ENCODE results near the gene KCNK10. TPM values are rescaled to one million over a fixed set of nuclear protein-coding genes. Genes with fewer than 3 reads are reported as not detected.

KCNK10 gene
- total RNA-seq, 3 donors from 2014 or later: not detected

DNA sequence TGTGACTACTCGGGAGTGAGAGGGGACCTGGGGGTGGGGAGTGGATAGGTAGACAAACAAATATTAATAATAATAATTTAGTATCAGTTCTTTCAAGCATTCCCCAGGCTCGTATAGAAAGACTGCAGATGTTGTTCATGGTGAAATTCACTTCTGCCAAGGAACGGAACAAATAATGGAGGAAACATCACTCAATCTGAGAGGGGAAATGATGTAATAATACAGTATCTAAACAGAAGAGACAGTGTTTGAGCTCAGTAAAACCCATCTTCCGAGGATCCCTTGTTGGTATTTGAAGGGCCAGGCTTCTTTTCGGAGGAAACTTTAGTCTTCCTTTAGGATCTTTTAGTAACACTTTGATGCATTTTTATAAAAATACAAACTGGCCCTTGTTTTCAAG lies 114.2 kb downstream of the KCNK10 start:
- H3K4me1 Mint-ChIP-seq (ENCODE audit: low read depth): no peaks in the 10 kb centered on the region
- no peaks in the 10 kb centered on the region for H3K36me3 Mint-ChIP-seq (ENCODE audit: insufficient read depth)
- DNase-seq (no peak), ATAC-seq (no peak)
- peaks cover 22% of the 10 kb centered on the region for H3K27me3 Mint-ChIP-seq (ENCODE audit: low read depth)
- H3K4me3 Mint-ChIP-seq: no peak overlapping the region
- H3K9me3 Mint-ChIP-seq: no peaks in the 10 kb centered on the region

- ATAC-seq: no peak
- no peak overlapping the region for H3K4me3 Mint-ChIP-seq
- H3K9me3 Mint-ChIP-seq: no peaks in the 10 kb centered on the region
- H3K27me3 Mint-ChIP-seq (ENCODE audit: low read depth): peaks cover 18% of the 10 kb centered on the region
- H3K4me1 Mint-ChIP-seq (ENCODE audit: low read depth): no peaks in the 10 kb centered on the region
- DNase-seq: no peak
- H3K36me3 Mint-ChIP-seq (ENCODE audit: insufficient read depth): no peaks in the 10 kb centered on the region
Observed at GRCh38 chr14:88204221-88204620, 118.8 kb downstream of the KCNK10 start.

DNA sequence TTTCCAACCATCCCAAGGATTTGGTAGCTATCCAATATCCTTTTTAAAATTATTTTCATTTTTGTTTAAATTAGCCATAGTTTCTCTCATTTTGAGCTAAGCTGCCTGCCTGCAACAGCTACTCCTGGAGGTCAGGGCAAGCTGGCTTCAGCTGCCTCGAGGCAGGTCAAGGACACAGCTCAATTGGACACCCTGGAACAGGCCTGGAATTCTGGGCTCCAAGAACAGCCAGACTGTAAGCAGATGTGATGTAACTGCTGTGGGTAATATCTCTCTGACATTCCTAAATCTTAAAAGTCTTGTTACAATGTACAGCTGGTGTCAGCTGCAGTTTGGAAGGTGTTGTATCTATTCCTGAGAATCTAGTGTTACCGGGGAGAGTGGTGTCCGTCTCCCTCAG lies 119.8 kb downstream of the KCNK10 start:
- Mint-ChIP-seq H3K4me3 (no peak overlapping the region), H3K36me3 (ENCODE audit: insufficient read depth) (no peaks in the 10 kb centered on the region)
- ATAC-seq: no peak

GRCh38 chr14:88202286-88202685 lies 120.8 kb downstream of the KCNK10 start:
- peaks cover 12% of the 10 kb centered on the region for H3K27me3 Mint-ChIP-seq (ENCODE audit: low read depth)
- no peaks in the 10 kb centered on the region for H3K36me3 Mint-ChIP-seq (ENCODE audit: insufficient read depth)
- no peak for ATAC-seq
- no peaks in the 10 kb centered on the region for H3K9me3 Mint-ChIP-seq
- no peaks in the 10 kb centered on the region for H3K4me1 Mint-ChIP-seq (ENCODE audit: low read depth)
- DNase-seq: no peak
- no peak overlapping the region for H3K4me3 Mint-ChIP-seq

More for the DNA sequence above, 119.8 kb downstream of the KCNK10 start:
- Mint-ChIP-seq H3K9me3 (no peaks in the 10 kb centered on the region), H3K4me1 (ENCODE audit: low read depth) (no peaks in the 10 kb centered on the region), H3K27me3 (ENCODE audit: low read depth) (peaks cover 14% of the 10 kb centered on the region)
- no peak for DNase-seq

GRCh38 chr14:88201851-88202250 lies 121.2 kb downstream of the KCNK10 start:
- no peaks in the 10 kb centered on the region for H3K4me1 Mint-ChIP-seq (ENCODE audit: low read depth)
- ATAC-seq (no peak), DNase-seq (no peak)
- no peaks in the 10 kb centered on the region for H3K9me3 Mint-ChIP-seq
- peaks cover 12% of the 10 kb centered on the region for H3K27me3 Mint-ChIP-seq (ENCODE audit: low read depth)
- H3K4me3 Mint-ChIP-seq: no peak overlapping the region
- no peaks in the 10 kb centered on the region for H3K36me3 Mint-ChIP-seq (ENCODE audit: insufficient read depth)

DNA sequence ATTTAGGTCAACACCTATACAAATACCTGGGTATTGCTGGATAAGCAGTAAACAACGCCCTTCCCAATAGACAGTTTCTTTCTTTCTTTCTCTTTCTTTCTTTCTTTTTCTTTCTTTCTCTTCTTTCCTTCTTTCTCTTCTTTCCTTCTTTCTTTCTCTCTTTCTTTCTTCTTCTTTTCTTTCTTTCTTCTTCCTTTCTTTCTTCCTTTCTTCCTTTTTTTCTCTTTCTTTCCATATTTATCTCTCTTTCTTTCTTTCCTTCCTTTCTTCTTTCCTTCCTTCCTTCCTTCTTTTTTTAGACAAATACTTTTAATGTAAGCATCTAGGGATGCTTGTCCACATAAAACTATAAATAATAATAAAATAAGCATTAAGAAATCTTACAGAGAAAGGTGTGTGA lies 123.2 kb downstream of the KCNK10 start:
- no peak for ATAC-seq
- Mint-ChIP-seq H3K27me3 (ENCODE audit: low read depth) (peaks cover 18% of the 10 kb centered on the region), H3K36me3 (ENCODE audit: insufficient read depth) (no peaks in the 10 kb centered on the region)

GRCh38 chr14:88198446-88198845 lies 124.6 kb downstream of the KCNK10 start:
- ATAC-seq (no peak), DNase-seq (no peak)
- Mint-ChIP-seq H3K4me3 (no peak overlapping the region), H3K27me3 (ENCODE audit: low read depth) (peaks cover 26% of the 10 kb centered on the region), H3K36me3 (ENCODE audit: insufficient read depth) (no peaks in the 10 kb centered on the region), H3K4me1 (ENCODE audit: low read depth) (no peaks in the 10 kb centered on the region), H3K9me3 (no peaks in the 10 kb centered on the region)

More for the DNA sequence above, 123.2 kb downstream of the KCNK10 start:
- no peak for DNase-seq
- Mint-ChIP-seq H3K4me1 (ENCODE audit: low read depth) (no peaks in the 10 kb centered on the region), H3K9me3 (no peaks in the 10 kb centered on the region), H3K4me3 (no peak overlapping the region)

- Mint-ChIP-seq H3K4me1 (ENCODE audit: low read depth) (no peaks in the 10 kb centered on the region), H3K9me3 (no peaks in the 10 kb centered on the region), H3K4me3 (no peak overlapping the region), H3K27me3 (ENCODE audit: low read depth) (peaks cover 24% of the 10 kb centered on the region), H3K36me3 (ENCODE audit: insufficient read depth) (no peaks in the 10 kb centered on the region)
- DNase-seq (no peak), ATAC-seq (no peak)
Observed at GRCh38 chr14:88196925-88197324, 126.1 kb downstream of the KCNK10 start.

DNA sequence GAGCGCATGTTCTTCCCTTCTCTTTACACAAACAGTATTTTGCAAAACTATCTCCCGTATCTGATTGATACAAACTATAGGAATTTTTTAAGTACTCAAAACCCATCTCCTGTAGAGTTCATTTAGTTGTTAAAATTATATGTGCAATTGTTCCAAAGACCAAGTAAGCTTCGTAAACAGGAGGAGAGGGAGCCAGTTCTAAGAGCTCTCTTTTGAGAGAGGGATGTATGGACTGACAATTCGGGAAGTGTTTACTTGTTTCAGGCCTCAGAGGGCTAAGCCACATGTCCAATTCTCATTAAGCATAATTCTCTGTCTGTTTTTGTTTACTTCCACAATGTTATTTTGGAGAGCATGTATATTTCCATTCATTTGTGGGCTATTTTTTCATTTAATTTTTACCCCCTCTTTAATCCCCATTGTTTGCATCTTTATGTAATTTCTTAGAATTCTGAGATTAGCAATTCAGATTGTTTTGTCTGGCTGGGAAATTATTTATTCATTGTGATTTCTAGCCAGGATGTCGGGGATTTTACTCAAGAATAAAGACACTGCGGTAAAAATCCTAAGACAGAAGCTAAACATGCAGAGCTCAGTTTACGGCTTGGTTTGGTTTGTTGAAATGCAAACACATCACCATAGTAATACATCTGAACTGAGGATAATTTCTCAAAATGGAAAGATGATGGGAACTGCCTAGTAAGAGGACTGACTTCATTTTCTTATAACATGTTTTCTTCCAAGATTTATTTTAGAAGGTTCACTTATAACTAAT lies 126.8 kb downstream of the KCNK10 start:
- no peaks in the 10 kb centered on the region for H3K4me1 Mint-ChIP-seq (ENCODE audit: low read depth)
- H3K9me3 Mint-ChIP-seq: no peaks in the 10 kb centered on the region
- H3K4me3 Mint-ChIP-seq: no peak overlapping the region
- no peak for ATAC-seq
- H3K27me3 Mint-ChIP-seq (ENCODE audit: low read depth): peaks cover 25% of the 10 kb centered on the region
- no peak for DNase-seq
- no peaks in the 10 kb centered on the region for H3K36me3 Mint-ChIP-seq (ENCODE audit: insufficient read depth)

- Mint-ChIP-seq H3K36me3 (ENCODE audit: insufficient read depth) (no peaks in the 10 kb centered on the region), H3K27me3 (ENCODE audit: low read depth) (peaks cover 25% of the 10 kb centered on the region), H3K4me3 (no peak overlapping the region), H3K9me3 (no peaks in the 10 kb centered on the region), H3K4me1 (ENCODE audit: low read depth) (no peaks in the 10 kb centered on the region)
- DNase-seq (no peak), ATAC-seq (no peak)
Observed at GRCh38 chr14:88195676-88196075, 127.4 kb downstream of the KCNK10 start.

GRCh38 chr14:88194531-88194930 lies 128.5 kb downstream of the KCNK10 start:
- Mint-ChIP-seq H3K9me3 (no peaks in the 10 kb centered on the region), H3K4me1 (ENCODE audit: low read depth) (no peaks in the 10 kb centered on the region), H3K27me3 (ENCODE audit: low read depth) (peaks cover 25% of the 10 kb centered on the region), H3K36me3 (ENCODE audit: insufficient read depth) (no peaks in the 10 kb centered on the region), H3K4me3 (no peak overlapping the region)
- DNase-seq (no peak), ATAC-seq (no peak)

- ATAC-seq: no peak
- no peaks in the 10 kb centered on the region for H3K36me3 Mint-ChIP-seq (ENCODE audit: insufficient read depth)
- peaks cover 2% of the 10 kb centered on the region for H3K4me1 Mint-ChIP-seq (ENCODE audit: low read depth)
- DNase-seq: no peak
- H3K27me3 Mint-ChIP-seq (ENCODE audit: low read depth): peaks cover 22% of the 10 kb centered on the region
- H3K4me3 Mint-ChIP-seq: no peak overlapping the region
- no peaks in the 10 kb centered on the region for H3K9me3 Mint-ChIP-seq
Observed at GRCh38 chr14:88191605-88192004, 131.5 kb downstream of the KCNK10 start.

GRCh38 chr14:88189417-88190191 lies 133.5 kb downstream of the KCNK10 start:
- H3K9me3 Mint-ChIP-seq: no peaks in the 10 kb centered on the region
- peak; percentile 62 to 63 for ATAC-seq
- H3K4me1 Mint-ChIP-seq (ENCODE audit: low read depth): peaks cover 2% of the 10 kb centered on the region
- H3K4me3 Mint-ChIP-seq: no peak overlapping the region
- no peaks in the 10 kb centered on the region for H3K36me3 Mint-ChIP-seq (ENCODE audit: insufficient read depth)
- H3K27me3 Mint-ChIP-seq (ENCODE audit: low read depth): peaks cover 10% of the 10 kb centered on the region
- peak; percentile 15 for DNase-seq

GRCh38 chr14:88188745-88189416 lies 134.2 kb downstream of the KCNK10 start:
- ATAC-seq (no peak), DNase-seq (no peak)
- Mint-ChIP-seq H3K36me3 (ENCODE audit: insufficient read depth) (no peaks in the 10 kb centered on the region), H3K4me1 (ENCODE audit: low read depth) (peaks cover 2% of the 10 kb centered on the region), H3K4me3 (no peak overlapping the region), H3K27me3 (ENCODE audit: low read depth) (peaks cover 5% of the 10 kb centered on the region), H3K9me3 (no peaks in the 10 kb centered on the region)

Measured in activated T-cell treated with anti-CD3 and anti-CD28 coated beads, Interleukin-2, amount 50 U/mL, for 4 hours (primary cell).